Purkinje cell (primary cell): Measurements from ENCODE around the gene CSTPP1. TPM values are rescaled to one million over a fixed set of nuclear protein-coding genes. Genes with fewer than 3 reads are reported as not detected.

Experiments
- polyA plus RNA-seq: library from polyadenylated mRNA; unstranded; fragments of >200 nt; fragmentation: Nextera tagmentation; gene quantifications from 2 replicates; pipeline ENCODE4 v1.2.1, GENCODE V29; 2014

CSTPP1 gene
- polyA plus RNA-seq = 56.7 and 75.9 TPM in 2 replicates

GRCh38 chr11:46936138-46937110 lies at the start of gene CSTPP1:
Gene CSTPP1, plus strand, starts transcription at chr11:46936761. Its CDS starts 45 bp downstream, at chr11:46936806.

GRCh38 chr11:46918083-46918787 lies 18.3 kb upstream of the CSTPP1 start, which contains the start of gene LRP4:
Gene LRP4, minus strand, starts transcription at chr11:46918550. Its CDS starts 171 bp downstream, at chr11:46918379.

GRCh38 chr11:47176328-47177228 lies 240.0 kb downstream of the CSTPP1 start, which contains the start of gene ARFGAP2:
Gene ARFGAP2, minus strand, starts transcription at chr11:47176879. Its CDS starts 26 bp downstream, at chr11:47176853.

GRCh38 chr11:47186076-47186699 lies 249.6 kb downstream of the CSTPP1 start, which contains the start of gene PACSIN3:
Gene PACSIN3, minus strand, starts transcription at chr11:47186434. Its CDS starts 3,707 bp downstream, at chr11:47182727.

Other genes with a start within 250 kb of the CSTPP1 start
- gene ARHGAP1, start 236.1 kb upstream of the CSTPP1 start, polyA plus RNA-seq = 4.1 and 7.6 TPM in 2 replicates
- 0.22 and 1.1 TPM in 2 replicates for gene ZNF408, start 235.7 kb upstream of the CSTPP1 start, polyA plus RNA-seq
- gene F2, start 217.5 kb upstream of the CSTPP1 start, polyA plus RNA-seq = not detected in 2 replicates
- gene CKAP5, start 90.5 kb upstream of the CSTPP1 start, polyA plus RNA-seq = 416 and 534 TPM in 2 replicates
- 2.6 and 3.5 TPM in 2 replicates for gene LRP4, start 18.2 kb upstream of the CSTPP1 start, polyA plus RNA-seq
- gene ARFGAP2, start 240.1 kb downstream of the CSTPP1 start, polyA plus RNA-seq = 26.6 and 29.3 TPM in 2 replicates
- gene PACSIN3, start 249.7 kb downstream of the CSTPP1 start, polyA plus RNA-seq = 0.38 TPM in 1 of 2 replicates, not detected in the other